Heart right ventricle (tissue), 16 donors: ENCODE data around the gene RTN4. TPM values are rescaled to one million over a fixed set of nuclear protein-coding genes. Genes with fewer than 3 reads are reported as not detected.

Experiments used
- ATAC-seq, 8 donors: fragments of 200-7000 bp; cut with Tn5 transposase; one replicate each; pipeline ENCODE4 v1.9.1; 2020; ENCODE audit warnings: mild to moderate bottlenecking in 8 of 8, moderate library complexity in 8 of 8, moderate number of reproducible peaks in 1 of 8
- DNase-seq, 2 donors: peaks; one replicate each; pipeline ENCODE4 v3.0.0-alpha.2; 2020
- H3K27ac ChIP-seq, 10 donors: fragments of 200-600 bp; sonication (generic) in 2 of 10; one replicate each; pipeline versions ENCODE4 v1.5.0 to v1.8.0; 2020 to 2022; ENCODE audit warnings: mild to moderate bottlenecking in 3 of 10
- H3K27me3 ChIP-seq, 7 donors: fragments of 200-600 bp; one replicate each; pipeline ENCODE4 v1.8.0; 2021 to 2022; ENCODE audit warnings: mild to moderate bottlenecking in 2 of 7
- H3K36me3 ChIP-seq, 9 donors: fragments of 200-600 bp; sonication (generic) in 1 of 9; one replicate each; pipeline versions ENCODE4 v1.5.0 to v1.8.0; 2020 to 2022; ENCODE audit warnings: mild to moderate bottlenecking in 2 of 9
- H3K4me1 ChIP-seq, 9 donors: fragments of 200-600 bp; sonication (generic) in 1 of 9; one replicate each; pipeline versions ENCODE4 v1.5.0 to v1.8.0; 2020 to 2022; ENCODE audit warnings: mild to moderate bottlenecking in 4 of 9
- H3K4me3 ChIP-seq, 10 donors: fragments of 200-600 bp; sonication (generic) in 2 of 10; one replicate each; pipeline versions ENCODE4 v1.5.0 to v1.8.0; 2020 to 2022; ENCODE audit warnings: mild to moderate bottlenecking in 7 of 10, moderate library complexity in 2 of 10
- H3K9me3 ChIP-seq, 11 donors: fragments of 200-600 bp in 10 of 11; sonication (generic) in 2 of 11; one replicate each; pipeline versions ENCODE4 v1.5.0 to v1.8.0; 2013 to 2022; ENCODE audit warnings: mild to moderate bottlenecking in 2 of 11, control low read depth in 1 of 11, moderate library complexity in 1 of 11
- WGBS, 2 donors: extraction: QIAGEN DNeasy Blood & Tissue Kit; methylation state at CpG; one replicate each; pipeline ENCODE4 v1.1.7; 2013; ENCODE audit warnings: inconsistent platforms in 1 of 2; 5-methylcytosine and 5-hydroxymethylcytosine counted together
- intact Hi-C, 10 donors: fragments of 100-400 bp; cut with DNase I; formaldehyde crosslinking; loops; one replicate each; pipeline versions ENCODE4 v1.11.1 to v1.14.2; 2022
- polyA plus RNA-seq, 2 donors: library from polyadenylated mRNA; stranded (reverse); fragments of 200-250 nt; gene quantifications; one replicate each; pipeline ENCODE4 v1.2.3, GENCODE V29; 2013
- total RNA-seq, 10 donors: library from RNA; stranded (reverse); fragmentation: NEBNext Ultra II Directional in 3 of 10; extraction: Animal tissue kit (Norgen Biotek cat#: 25700) in 3 of 10; gene quantifications; one replicate each; pipeline versions ENCODE4 v1.2.1 to v1.2.4, GENCODE V29; 2021 to 2023
- TF ChIP-seq, protein P1 (sequence below), 9 donors: fragments of 200-600 bp; sonication (generic) in 2 of 9; IDR thresholded peaks; one replicate each; pipeline versions ENCODE4 v1.5.0 to v1.8.0; 2021 to 2022; ENCODE audit warnings: antibody characterized with exemption in 9 of 9, mild to moderate bottlenecking in 5 of 9, moderate library complexity in 1 of 9
- donor health status: Arrhythmogenic right ventricular cardiomyopathy.
- donor health status: ischemic (EF 13 %, LVEDD 7.1; RV severe dilation, severe dysfunction).
- donor health status: healthy with polysubstance abuse.
- donor health status: DM: no; HTN: yes; CAD: no.
- donor health status: DM: no; HTN: no; CAD: no.
- donor health status: ischemic (EF 25% LVEDD 6.9; RV normal size, moderate dysfunction).
- donor health status: ischemic (EF 25% LVEDD 5.7; RV mildly dilated, moderate dysfunction).
- donor health status: healthy.
- donor health status: DM: yes; HTN: yes; CAD: no.
- donor health status: Ischemic cardiomyopathy.
- donor health status: ischemic (EF 35%, LVEDD 5.7; RV mildly dilated, moderate dysfunction).
- donor health status: nonischemic (EF 11% LVEDD 7.7; RV severe dilation, severe dysfunction).
- donor health status: DM: yes; HTN: yes; CAD: no.
- donor health status: PGD.
- donor health status: ischemic (EF 29% LVEDD 5.4; RV normal size, mild dysfunction).
- donor health status: nonischemic (EF 23%, LVEDD 6.1; RV moderate dilation, normal function).

Gene RTN4
- total and polyA plus RNA-seq, 12 donors = 40.6 to 163 (median 95.3) TPM

DNA sequence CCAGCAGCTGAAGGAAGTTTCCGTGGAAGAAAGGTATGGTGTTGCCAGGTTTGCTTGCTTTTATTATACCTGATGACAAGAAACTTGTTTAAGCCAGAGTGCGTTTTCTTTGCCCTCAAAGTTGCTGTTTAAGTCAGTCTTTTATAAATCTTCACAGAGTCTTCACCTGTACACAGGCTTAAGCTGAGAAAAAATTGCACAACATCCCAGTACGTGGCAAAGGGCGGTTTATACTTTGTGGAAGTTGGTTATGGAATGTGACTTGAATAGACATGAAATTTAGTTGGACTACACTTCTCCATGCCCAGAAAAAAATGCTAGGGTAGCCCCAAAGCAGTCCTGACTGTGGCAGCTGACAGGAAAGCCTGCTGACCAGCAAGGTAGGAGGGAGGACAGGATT, 121.5 kb downstream of the RTN4 start:
- Histone ChIP-seq H3K27ac (no peak overlapping the region), H3K4me3 (no peak overlapping the region), H3K4me1 (peaks cover 0 to 11% (median 0%) of the 10 kb centered on the region in 9 donors), H3K9me3 (no peaks in the 10 kb centered on the region), H3K36me3 (no peaks in the 10 kb centered on the region), H3K27me3 (no peaks in the 10 kb centered on the region)
- no peak for DNase-seq
- no peak for ATAC-seq
- TF ChIP-seq, protein P1, sequence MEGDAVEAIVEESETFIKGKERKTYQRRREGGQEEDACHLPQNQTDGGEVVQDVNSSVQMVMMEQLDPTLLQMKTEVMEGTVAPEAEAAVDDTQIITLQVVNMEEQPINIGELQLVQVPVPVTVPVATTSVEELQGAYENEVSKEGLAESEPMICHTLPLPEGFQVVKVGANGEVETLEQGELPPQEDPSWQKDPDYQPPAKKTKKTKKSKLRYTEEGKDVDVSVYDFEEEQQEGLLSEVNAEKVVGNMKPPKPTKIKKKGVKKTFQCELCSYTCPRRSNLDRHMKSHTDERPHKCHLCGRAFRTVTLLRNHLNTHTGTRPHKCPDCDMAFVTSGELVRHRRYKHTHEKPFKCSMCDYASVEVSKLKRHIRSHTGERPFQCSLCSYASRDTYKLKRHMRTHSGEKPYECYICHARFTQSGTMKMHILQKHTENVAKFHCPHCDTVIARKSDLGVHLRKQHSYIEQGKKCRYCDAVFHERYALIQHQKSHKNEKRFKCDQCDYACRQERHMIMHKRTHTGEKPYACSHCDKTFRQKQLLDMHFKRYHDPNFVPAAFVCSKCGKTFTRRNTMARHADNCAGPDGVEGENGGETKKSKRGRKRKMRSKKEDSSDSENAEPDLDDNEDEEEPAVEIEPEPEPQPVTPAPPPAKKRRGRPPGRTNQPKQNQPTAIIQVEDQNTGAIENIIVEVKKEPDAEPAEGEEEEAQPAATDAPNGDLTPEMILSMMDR (IDR thresholded peaks at IDR 0.05) = no peak
- WGBS, 2 donors = 77 to 92% methylated on average over 4 of the region's 4 CpGs
- intact Hi-C loops = no loop called here

- H3K4me3 ChIP-seq = no peak overlapping the region
- no peaks in the 10 kb centered on the region for H3K9me3 ChIP-seq
- H3K27ac ChIP-seq = no peak overlapping the region
- DNase-seq = no peak
- H3K27me3 ChIP-seq = no peaks in the 10 kb centered on the region
- no peaks in the 10 kb centered on the region for H3K36me3 ChIP-seq
- intact Hi-C loops = no loop called here
- 94 to 95% methylated on average over 16 of the region's 16 CpGs for WGBS, 2 donors
- no peak for ATAC-seq
- TF ChIP-seq, protein P1 (IDR thresholded peaks at IDR 0.05) = no peak
- peaks cover 0 to 11% (median 0%) of the 10 kb centered on the region in 9 donors for H3K4me1 ChIP-seq
These were observed 122.3 kb downstream of the RTN4 start for GRCh38 chr2:54927751-54928615.

DNA sequence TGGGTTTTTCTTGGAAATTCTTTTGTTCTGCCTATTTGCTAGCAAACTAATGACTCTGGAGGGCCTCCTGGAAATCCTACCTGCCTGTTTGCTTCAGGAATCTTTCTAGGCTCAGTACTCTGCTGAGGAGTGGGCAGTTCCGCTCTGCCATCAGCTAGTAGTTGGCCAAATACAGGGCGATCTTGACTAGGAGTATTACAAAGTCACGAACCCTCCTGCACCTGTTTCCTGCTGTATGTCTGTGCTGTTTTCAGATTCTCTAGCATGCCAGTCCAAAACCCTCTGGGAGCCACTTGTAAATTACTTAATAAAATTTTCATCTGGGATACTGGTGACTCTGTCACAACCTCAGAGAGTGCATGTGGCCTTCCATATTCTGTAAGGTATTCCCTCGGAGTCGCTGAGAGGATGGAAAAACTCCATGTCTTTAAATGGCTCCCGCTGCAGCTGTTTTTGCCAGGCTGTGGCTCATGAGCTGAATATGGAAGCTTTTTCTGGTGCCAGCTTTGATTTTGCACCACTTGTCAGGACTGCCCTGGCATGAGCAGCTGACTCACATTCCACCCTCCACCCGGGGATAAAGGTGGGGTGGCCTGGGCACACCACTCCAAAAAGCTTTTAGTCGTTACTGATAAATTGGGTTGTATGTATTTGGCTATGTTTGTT, 123.0 kb downstream of the RTN4 start:
- Histone ChIP-seq H3K27me3 (no peaks in the 10 kb centered on the region), H3K36me3 (no peaks in the 10 kb centered on the region), H3K4me1 (peaks cover 0 to 11% (median 0%) of the 10 kb centered on the region in 9 donors), H3K4me3 (no peak overlapping the region), H3K9me3 (no peaks in the 10 kb centered on the region), H3K27ac (no peak overlapping the region)
- WGBS, 2 donors = 68 to 72% methylated on average over 8 of the region's 8 CpGs
- TF ChIP-seq, protein P1 (IDR thresholded peaks at IDR 0.05) = no peak
- ATAC-seq (peak in 6 of 8 donors; percentile 34 to 89 (median 70)), DNase-seq (peak in 1 of 2 donors; percentile 19)
- intact Hi-C loops = no loop called here

DNA sequence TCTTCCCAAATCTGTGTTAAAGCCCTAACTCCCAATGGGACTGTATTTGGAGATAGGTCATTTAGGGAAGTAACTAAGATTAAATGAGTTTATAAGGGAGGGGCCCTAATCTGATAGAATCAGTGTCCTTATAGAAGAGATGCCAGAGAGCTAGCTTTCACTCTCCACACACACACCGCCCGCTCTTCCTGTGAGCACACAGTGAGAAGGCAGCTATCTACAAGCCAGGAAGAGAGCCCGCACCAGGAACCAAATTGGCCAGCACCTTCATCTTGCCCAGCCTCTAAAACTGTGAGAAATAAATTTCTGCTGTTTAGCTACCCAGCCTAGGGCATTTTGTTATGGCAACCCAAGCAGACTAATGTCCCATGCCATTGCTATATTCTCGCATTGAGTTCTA, 125.2 kb downstream of the RTN4 start:
- 93% methylated on average over 4 of the region's 4 CpGs for WGBS, 2 donors
- peaks cover 0 to 18% (median 5%) of the 10 kb centered on the region in 11 donors for H3K9me3 ChIP-seq
- H3K4me3 ChIP-seq = no peak overlapping the region
- H3K4me1 ChIP-seq = peaks cover 0 to 11% (median 0%) of the 10 kb centered on the region in 9 donors
- ATAC-seq = no peak
- DNase-seq = no peak
- no peak overlapping the region for H3K27ac ChIP-seq
- intact Hi-C loops = no loop called here
- no peaks in the 10 kb centered on the region for H3K27me3 ChIP-seq
- TF ChIP-seq, protein P1 (IDR thresholded peaks at IDR 0.05) = no peak
- H3K36me3 ChIP-seq = no peaks in the 10 kb centered on the region
